ENCODE data around the gene DYNC1I1. TPM values are rescaled to one million over a fixed set of nuclear protein-coding genes. Genes with fewer than 3 reads are reported as not detected.
A peak's percentile ranks its signal among the peaks of the same experiment; 100 is the strongest.

DYNC1I1 gene
- total RNA-seq (2012; rRNA removed), result under 0.01 TPM in 1 of 2 replicates, not detected in the other
- 0.15 and 0.17 TPM in 2 replicates for polyA plus RNA-seq (2012; rRNA removed)
- 0.10 TPM in 1 of 2 replicates, not detected in the other for polyA plus RNA-seq (2012; cell fraction: cytosol; rRNA removed)
- 0.08 and 0.09 TPM in 2 replicates for polyA plus RNA-seq (2012; cell fraction: nucleus; rRNA removed; ENCODE audit: low replicate concordance)
- Bru-seq, nascent RNA, result percentile 6 among the genes with signal in this experiment
- percentile 3 among the genes with signal in this experiment for BruChase-seq, experiment 1, labeled RNA remaining after a 6-hour chase
- percentile 8 among the genes with signal in this experiment for BruChase-seq, experiment 2, labeled RNA remaining after a 2-hour chase
- long read RNA-seq, result 0 reads

- ChIA-PET CTCF (no interaction called here), POLR2A (ENCODE audit: unreplicated experiment) (no interaction called here)
- no TSS peak for BruUV-seq (replicated peaks)
- H2BK15ac ChIP-seq (ENCODE audit: low read depth, low read length), result no peak within 1 kb of the TSS
- H3K4me2 ChIP-seq (ENCODE audit: low read depth, low read length), result peak within 1 kb of the TSS; percentile 68
- no peaks in the 10 kb centered on the region for H3K36me3 ChIP-seq (ENCODE audit: control insufficient read depth, insufficient read depth, low read length)
- H3K9me3 ChIP-seq (ENCODE audit: control insufficient read depth, insufficient read depth, low read length), result no peaks in the 10 kb centered on the region
- 5% methylated on average over 27 of the region's 49 CpGs; no CpG with 5 or more reads in 1 of the 2 experiments for WGBS, 2 experiments (ENCODE audit: extremely low coverage in 2 of 2, insufficient read length in 1 of 2)
- ATAC-seq (ENCODE audit: low read depth) (peak; percentile 92), DNase-seq (peak; percentile 19)
- no peak within 1 kb of the TSS for H3K18ac ChIP-seq (ENCODE audit: low read depth, low read length)
- no peak within 1 kb of the TSS for H2BK20ac ChIP-seq (ENCODE audit: low read depth, low read length)
- no peaks in the 10 kb centered on the region for H3K79me1 ChIP-seq (ENCODE audit: low read depth in 1 of 2, low read length in 2 of 2)
- no peak within 1 kb of the TSS for H3K4ac ChIP-seq (ENCODE audit: low read depth, low read length)
- H3K9ac ChIP-seq (ENCODE audit: low read depth, low read length), result no peak within 1 kb of the TSS
- intact Hi-C loops (cut with micrococcal nuclease) (no loop called here), in situ Hi-C loops (cut with MboI; ENCODE audit: low sequenced_read_pairs) (no loop called here), dilution Hi-C loops (cut with HindIII; ENCODE audit: low sequenced_read_pairs, unreplicated experiment) (no loop called here)
- H3K23ac ChIP-seq (ENCODE audit: low read depth, low read length), result peak within 1 kb of the TSS; percentile 27; the same call in 1 of the 2 replicates
- H3K56ac ChIP-seq (ENCODE audit: extremely low read depth, insufficient read depth, low read length), result no peak within 1 kb of the TSS
- no peak within 1 kb of the TSS for H2BK120ac ChIP-seq (ENCODE audit: low read depth, low read length)
- peaks cover 13% of the 10 kb centered on the region for H3K27me3 ChIP-seq (ENCODE audit: control insufficient read depth, insufficient read depth, low read length)
- H3K4me3 ChIP-seq (ENCODE audit: insufficient read depth, low read depth, low read length), result peak within 1 kb of the TSS; percentile 20
- no peak within 1 kb of the TSS for H4K91ac ChIP-seq (ENCODE audit: insufficient read depth, low read depth, low read length)
- no peak within 1 kb of the TSS for H2AK5ac ChIP-seq (ENCODE audit: low read depth, low read length)
- H2AFZ ChIP-seq (replicated peaks; ENCODE audit: low read length, poor library complexity), result peak within 1 kb of the TSS; percentile 64
- no peak within 1 kb of the TSS for H3K27ac ChIP-seq (ENCODE audit: insufficient read depth, low read length)
- no peak within 1 kb of the TSS for H3K14ac ChIP-seq (replicated peaks; ENCODE audit: low read depth, low read length)
- no peaks in the 10 kb centered on the region for H3K4me1 ChIP-seq (ENCODE audit: control insufficient read depth, insufficient read depth, low read length)
- H3K9me1 ChIP-seq (ENCODE audit: insufficient read depth, low read length), result no peaks in the 10 kb centered on the region
- H4K8ac ChIP-seq (ENCODE audit: low read depth in 2 of 2, low read length in 2 of 2), result no peak within 1 kb of the TSS
- peak within 1 kb of the TSS; percentile 25 for H2AK9ac ChIP-seq (replicated peaks; ENCODE audit: low read depth, low read length, poor library complexity)
- H2BK5ac ChIP-seq (ENCODE audit: low read depth, low read length, poor library complexity, severe bottlenecking), result no peak within 1 kb of the TSS
- H4K5ac ChIP-seq (ENCODE audit: low read depth, low read length), result no peak within 1 kb of the TSS
- H4K20me1 ChIP-seq (ENCODE audit: insufficient read depth, low read length), result no peaks in the 10 kb centered on the region
- TF ChIP-seq SMC3 (IDR thresholded peaks at IDR 0.05; ENCODE audit: low read depth, low read length) (no peak), POLR2A (IDR thresholded peaks at IDR 0.05; ENCODE audit: low read depth, low read length) (no peak), RFX5 (IDR thresholded peaks at IDR 0.05; ENCODE audit: low read depth, low read length) (no peak), BHLHE40 (IDR thresholded peaks at IDR 0.05; ENCODE audit: low read depth, low read length) (no peak)
These were observed at the start of gene DYNC1I1 for GRCh38 chr7:95772298-95772770. Gene DYNC1I1, plus strand, starts transcription at chr7:95772554. Its CDS starts 32,176 bp downstream, at chr7:95804730.
